GM18873 (cell line): ENCODE results near the gene TBC1D4.

Source experiments
- ATAC-seq: cut with Tn5 transposase; IDR thresholded peaks from one replicate; pipeline ENCODE4 v1.9.1; 2021; ENCODE audit warnings: mild to moderate bottlenecking, moderate library complexity, moderate number of reproducible peaks; ENCODE audit not compliant: unreplicated experiment, low FRiP score

Gene TBC1D4

GRCh38 chr13:75422028-75422427 lies 59.9 kb downstream of the TBC1D4 start:
- no peak for ATAC-seq

GRCh38 chr13:75421133-75421532 lies 60.8 kb downstream of the TBC1D4 start:
- ATAC-seq: no peak

DNA sequence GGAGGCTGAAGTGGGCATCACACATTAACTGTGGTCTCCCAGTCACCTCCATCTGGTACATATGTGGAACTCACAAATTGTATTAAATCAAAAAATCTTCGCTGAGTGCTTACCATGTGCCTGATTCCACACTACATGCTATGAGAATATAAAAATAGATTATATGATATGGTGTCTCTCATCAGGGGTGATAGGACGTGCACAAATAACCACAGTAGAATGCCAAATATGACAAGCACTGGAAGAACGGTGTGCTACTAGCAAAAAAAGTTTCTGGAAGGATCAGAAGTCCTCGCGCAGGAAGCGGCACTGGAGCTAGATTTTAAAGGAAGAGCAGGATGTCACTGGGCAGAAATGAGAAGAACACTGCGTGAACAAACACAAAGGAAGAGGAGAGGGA lies 62.3 kb downstream of the TBC1D4 start:
- no peak for ATAC-seq

- no peak for ATAC-seq
These were observed 63.0 kb downstream of the TBC1D4 start for GRCh38 chr13:75418997-75419396.

DNA sequence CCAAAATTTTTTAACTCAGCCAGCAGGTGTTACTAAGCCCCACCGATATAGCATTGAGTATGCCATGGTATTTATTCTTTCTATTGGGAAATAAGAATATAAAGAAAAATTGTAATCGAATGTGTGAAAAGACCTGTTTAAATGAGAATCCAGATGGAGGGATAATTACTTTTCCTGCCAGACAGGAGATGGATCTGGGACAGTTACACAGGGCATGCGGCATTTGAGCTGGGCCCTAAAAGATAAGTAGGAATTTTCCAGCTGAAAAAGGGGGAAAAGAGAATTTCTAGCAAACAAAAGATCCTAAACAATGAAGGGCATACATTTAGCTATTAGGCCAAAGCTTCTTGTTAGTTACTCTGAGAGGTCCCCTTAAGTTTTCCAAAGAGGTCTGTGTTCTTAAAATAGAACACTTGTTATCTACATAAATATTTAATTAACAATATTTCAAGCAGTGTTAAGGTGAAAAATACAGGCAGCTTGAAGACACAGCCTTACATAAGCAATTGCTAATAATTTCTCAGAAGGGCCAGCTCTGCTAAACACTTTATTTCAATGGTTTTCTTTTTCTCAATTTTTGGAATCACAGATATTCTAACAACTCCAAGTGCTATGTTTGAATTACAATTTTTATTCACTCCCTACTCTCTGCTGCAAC lies 63.7 kb downstream of the TBC1D4 start:
- no peak for ATAC-seq

GRCh38 chr13:75417656-75418055 lies 64.3 kb downstream of the TBC1D4 start:
- no peak for ATAC-seq

GRCh38 chr13:75417012-75417384 lies 65.0 kb downstream of the TBC1D4 start:
- ATAC-seq: no peak

DNA sequence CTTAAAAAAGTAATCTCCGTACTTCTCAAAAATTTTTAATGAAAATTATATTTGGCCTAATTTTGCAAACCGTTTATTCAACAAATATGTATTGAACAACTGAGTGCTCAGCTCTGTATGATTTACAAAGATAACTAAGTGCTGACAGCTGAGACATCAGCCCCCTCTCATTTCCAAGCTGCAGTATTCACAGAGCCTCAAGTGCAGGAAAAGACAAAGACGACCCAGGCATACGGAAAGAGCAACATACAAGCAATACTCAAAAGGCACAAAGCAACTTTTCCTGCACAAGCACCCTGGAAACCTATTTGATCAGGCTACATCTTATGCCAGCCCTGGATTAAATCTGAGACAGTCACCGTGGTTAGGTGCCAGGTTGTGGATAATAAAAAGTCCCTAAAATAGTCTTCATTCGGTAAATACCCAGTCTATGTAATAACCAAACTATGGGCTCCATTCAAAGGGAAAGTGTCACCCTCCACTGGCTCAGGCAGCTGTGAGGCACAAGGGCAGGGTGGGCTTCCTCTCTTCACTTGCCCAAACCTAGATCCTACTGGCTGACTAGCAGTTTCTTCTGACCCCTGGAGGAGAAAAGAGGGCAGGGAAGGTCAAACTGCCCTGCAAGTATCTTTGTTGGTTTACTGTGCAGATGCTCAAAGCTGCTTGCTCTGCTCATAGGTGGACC lies 65.5 kb downstream of the TBC1D4 start:
- peak; percentile 87 for ATAC-seq

DNA sequence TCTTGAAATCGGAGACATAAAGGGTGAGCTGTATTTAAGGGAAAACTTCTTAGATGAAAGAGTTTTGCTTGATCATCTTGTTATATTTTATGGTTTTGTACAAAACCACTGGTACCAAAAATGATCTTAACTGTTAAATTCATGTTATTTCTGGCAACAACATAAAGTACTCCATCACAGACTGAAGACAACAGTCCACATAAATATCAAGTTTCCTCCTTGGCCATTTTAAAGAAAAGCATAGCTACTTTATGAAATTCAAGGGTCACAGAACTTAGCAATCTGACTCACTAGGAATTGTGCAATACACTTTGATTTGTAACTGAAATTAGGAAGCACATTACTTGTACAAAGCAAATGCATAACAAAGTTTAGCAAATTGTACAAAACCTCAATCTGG lies 66.3 kb downstream of the TBC1D4 start:
- no peak for ATAC-seq

- no peak for ATAC-seq
These were observed 66.8 kb downstream of the TBC1D4 start for GRCh38 chr13:75415171-75415570.

- no peak for ATAC-seq
These were observed 67.7 kb downstream of the TBC1D4 start for GRCh38 chr13:75414036-75414827.

- ATAC-seq: no peak
These were observed 69.9 kb downstream of the TBC1D4 start for GRCh38 chr13:75411924-75412537.

GRCh38 chr13:75410207-75410606 lies 71.8 kb downstream of the TBC1D4 start:
- ATAC-seq: no peak

DNA sequence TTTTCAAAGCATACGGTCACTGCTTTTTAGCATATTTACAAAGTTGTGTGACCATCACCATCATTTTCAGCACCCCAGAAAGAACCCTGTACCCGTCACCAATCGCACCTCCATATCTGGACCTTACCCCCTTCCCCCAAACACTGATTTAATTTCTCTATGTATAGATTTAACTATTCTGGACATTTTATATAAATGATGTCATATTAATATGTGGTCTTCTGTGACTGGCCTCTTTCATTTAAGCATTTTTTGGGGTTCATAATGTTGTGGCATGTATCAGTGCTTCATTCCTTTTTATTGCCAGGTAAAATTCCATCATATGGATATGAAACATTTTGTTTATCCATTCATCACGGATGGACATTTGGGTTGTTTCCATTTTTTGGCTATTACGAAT lies 74.0 kb downstream of the TBC1D4 start:
- ATAC-seq: no peak

DNA sequence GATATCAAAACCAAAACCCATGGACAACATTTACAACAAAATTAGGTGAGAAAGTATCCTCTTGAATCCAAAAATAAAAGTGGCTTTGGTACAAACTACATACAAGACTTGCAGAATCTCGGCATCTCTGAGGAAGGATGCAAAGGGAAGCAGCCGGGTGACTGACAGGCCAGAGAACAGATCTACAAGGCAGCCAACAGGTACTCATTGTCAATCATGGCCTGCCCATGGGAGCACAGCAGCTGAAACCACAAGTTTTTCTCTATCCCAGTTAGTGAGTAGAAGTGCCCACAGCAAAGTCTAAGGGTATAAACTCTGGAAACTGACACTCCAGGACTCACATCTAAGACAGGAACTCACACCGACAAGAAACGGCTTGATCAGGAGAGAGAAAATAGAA lies 74.5 kb downstream of the TBC1D4 start:
- ATAC-seq: no peak

- ATAC-seq: no peak
These were observed 75.8 kb downstream of the TBC1D4 start for GRCh38 chr13:75405976-75406703.

DNA sequence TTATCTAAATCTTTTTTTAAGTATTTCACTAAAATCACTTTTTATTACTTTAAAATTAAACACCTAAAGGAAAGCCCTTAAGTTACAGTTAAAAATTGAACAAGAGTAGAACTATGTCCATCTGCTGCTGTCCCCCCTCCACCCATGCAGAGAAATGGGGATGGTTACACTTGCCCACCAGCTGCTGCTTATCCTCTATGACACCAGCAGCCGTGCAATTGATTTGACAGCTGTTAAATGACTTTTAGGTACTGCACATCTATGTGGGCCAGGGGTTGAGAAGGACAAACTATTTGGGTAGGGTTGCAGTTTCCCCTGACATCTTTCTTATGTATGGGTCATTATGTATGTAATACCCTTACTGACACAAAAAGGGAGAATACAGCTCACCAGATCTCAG lies 77.2 kb downstream of the TBC1D4 start:
- no peak for ATAC-seq

- ATAC-seq: no peak
These were observed 79.2 kb downstream of the TBC1D4 start for GRCh38 chr13:75402787-75403186.

- ATAC-seq: no peak
These were observed 81.2 kb downstream of the TBC1D4 start for GRCh38 chr13:75400775-75401174.

- no peak for ATAC-seq
These were observed 82.1 kb downstream of the TBC1D4 start for GRCh38 chr13:75399879-75400217.
